Measurements from ENCODE around the gene CGB8. TPM values are rescaled to one million over a fixed set of nuclear protein-coding genes. Genes with fewer than 3 reads are reported as not detected.

Gene CGB8
- total RNA-seq, 1 experiment from 2014 or later: not detected

- POLR2A ChIA-PET: no interaction called here
Observed at GRCh38 chr19:49070416-49070815, 21.5 kb upstream of the CGB8 start.

GRCh38 chr19:49069026-49069425, 20.1 kb upstream of the CGB8 start:
- in situ Hi-C loops (cut with HindIII; ENCODE audit: low pct_unique_long_range_greater_than_20kb, low sequenced_read_pairs): no loop called here
- no peaks in the 10 kb centered on the region for H3K9me3 ChIP-seq (ENCODE audit: control insufficient read depth, insufficient read depth, low read depth, low read length)
- POLR2A ChIA-PET: no interaction called here
- TF ChIP-seq POLR2AphosphoS5 (IDR thresholded peaks at IDR 0.05; ENCODE audit: low read depth, low read length) (no peak), TCF7L2 (IDR thresholded peaks at IDR 0.05; ENCODE audit: low read depth, low read length) (no peak), REST (IDR thresholded peaks at IDR 0.05; ENCODE audit: insufficient read depth in 1 of 2, low read depth in 2 of 2, low read length in 1 of 2) (no peak), SIN3A (IDR thresholded peaks at IDR 0.05; ENCODE audit: borderline replicate concordance, insufficient read depth, low read depth, low read length) (no peak)
- no peaks in the 10 kb centered on the region for H3K36me3 ChIP-seq (ENCODE audit: control insufficient read depth, insufficient read depth, low read length)
- CTCF ChIA-PET: no interaction called here
- DNase-seq (ENCODE audit: low read depth, low spot score) (no peak), ATAC-seq (no peak)
- H3K4me3 ChIP-seq (ENCODE audit: low read depth in 2 of 2, low read length in 2 of 2): no peak overlapping the region
- BruUV-seq (replicated peaks): no TSS peak
- H3K4me1 ChIP-seq (ENCODE audit: control insufficient read depth, insufficient read depth, low read length): peaks cover 4% of the 10 kb centered on the region; the same call in 1 of the 2 replicates
- H3K27ac ChIP-seq (ENCODE audit: low read length): no peak overlapping the region
- intact Hi-C loops (cut with micrococcal nuclease; ENCODE audit: unreplicated experiment): no loop called here
- no peaks in the 10 kb centered on the region for H3K27me3 ChIP-seq (ENCODE audit: control insufficient read depth, insufficient read depth, low read length)

More at GRCh38 chr19:49070416-49070815, 21.5 kb upstream of the CGB8 start:
- H3K27me3 ChIP-seq (ENCODE audit: control insufficient read depth, insufficient read depth, low read length): no peaks in the 10 kb centered on the region
- CTCF ChIA-PET: interaction anchor here (0.6 kb wide), 1 partner anchor 74 kb away, joined by 3 read pairs; no protein-coding TSS in a partner anchor
- H3K4me3 ChIP-seq (ENCODE audit: low read depth in 2 of 2, low read length in 2 of 2): no peak overlapping the region
- in situ Hi-C loops (cut with HindIII; ENCODE audit: low pct_unique_long_range_greater_than_20kb, low sequenced_read_pairs) (no loop called here), intact Hi-C loops (cut with micrococcal nuclease; ENCODE audit: unreplicated experiment) (no loop called here)
- DNase-seq (ENCODE audit: low read depth, low spot score): no peak
- TF ChIP-seq CTCF (IDR thresholded peaks at IDR 0.05) (no peak), SIN3A (IDR thresholded peaks at IDR 0.05; ENCODE audit: borderline replicate concordance, insufficient read depth, low read depth, low read length) (no peak), REST (IDR thresholded peaks at IDR 0.05; ENCODE audit: insufficient read depth in 1 of 2, low read depth in 2 of 2, low read length in 1 of 2) (no peak), TCF7L2 (IDR thresholded peaks at IDR 0.05; ENCODE audit: low read depth, low read length) (no peak), POLR2AphosphoS5 (IDR thresholded peaks at IDR 0.05; ENCODE audit: low read depth, low read length) (no peak)
- H3K36me3 ChIP-seq (ENCODE audit: control insufficient read depth, insufficient read depth, low read length): no peaks in the 10 kb centered on the region
- no peak for ATAC-seq
- H3K9me3 ChIP-seq (ENCODE audit: control insufficient read depth, insufficient read depth, low read depth, low read length): no peaks in the 10 kb centered on the region
- H3K4me1 ChIP-seq (ENCODE audit: control insufficient read depth, insufficient read depth, low read length): peaks cover 2% of the 10 kb centered on the region; the same call in 1 of the 2 replicates
- BruUV-seq (replicated peaks): no TSS peak
- H3K27ac ChIP-seq (ENCODE audit: low read length): no peak overlapping the region
